Astrocyte (in vitro differentiated cells and primary cell): ENCODE measurements around the gene TFF3. TPM values are rescaled to one million over a fixed set of nuclear protein-coding genes. Genes with fewer than 3 reads are reported as not detected.

ENCODE experiments used
- DNase-seq: peaks from one replicate; pipeline ENCODE4 v3.0.0-alpha.2; 2010; ENCODE audit warnings: low read depth
- FAIRE-seq: peaks from 2 replicates; lab custom pipeline; 2011; peaks lifted over from hg19 to GRCh38; lab: Jason Lieb, UNC
- H2AFZ ChIP-seq: 2 replicates; pipeline ENCODE4 v1.6.0; 2012; ENCODE audit warnings: low read depth, low read length, inconsistent platforms
- H3K27ac ChIP-seq: 2 replicates; pipeline ENCODE4 v1.5.1; 2011; ENCODE audit warnings: low read depth, low read length, inconsistent platforms
- H3K27me3 ChIP-seq: 2 replicates; pipeline ENCODE4 v1.6.0; 2011; ENCODE audit warnings: low read length, inconsistent platforms; ENCODE audit not compliant: insufficient read depth
- H3K36me3 ChIP-seq: 2 replicates; pipeline ENCODE4 v1.5.1; 2011; ENCODE audit warnings: low read length, inconsistent platforms; ENCODE audit not compliant: insufficient read depth
- H3K4me1 ChIP-seq: 2 replicates; pipeline ENCODE4 v1.5.1; 2011; ENCODE audit warnings: low read length, inconsistent platforms; ENCODE audit not compliant: insufficient read depth
- H3K4me2 ChIP-seq: 2 replicates; pipeline ENCODE4 v1.6.0; 2012; ENCODE audit warnings: low read length, inconsistent platforms
- H3K4me3 ChIP-seq: 2 replicates; pipeline ENCODE4 v1.5.1; 2011; ENCODE audit warnings: low read depth, mild to moderate bottlenecking, low read length, inconsistent platforms; ENCODE audit not compliant: insufficient read depth
- H3K79me2 ChIP-seq: 2 replicates; pipeline ENCODE4 v1.6.0; 2012; ENCODE audit warnings: mild to moderate bottlenecking, low read length, inconsistent platforms; ENCODE audit not compliant: insufficient read depth
- H3K9ac ChIP-seq: 2 replicates; pipeline ENCODE4 v1.6.0; 2012; ENCODE audit warnings: mild to moderate bottlenecking, low read length, inconsistent platforms
- H3K9me3 ChIP-seq: 2 replicates; pipeline ENCODE4 v1.5.1; 2012; ENCODE audit warnings: low read depth, mild to moderate bottlenecking, low read length, inconsistent platforms; ENCODE audit not compliant: insufficient read depth
- H4K20me1 ChIP-seq: 2 replicates; pipeline ENCODE4 v1.6.0; 2012; ENCODE audit warnings: low read length, inconsistent platforms; ENCODE audit not compliant: insufficient read depth
- H3K27ac Mint-ChIP-seq: one replicate; pipeline ENCODE4 v1.8.0; 2021; ENCODE audit warnings: mild to moderate bottlenecking, mixed read lengths; ENCODE audit not compliant: unreplicated experiment
- H3K27me3 Mint-ChIP-seq: one replicate; pipeline ENCODE4 v1.8.0; 2021; ENCODE audit warnings: low read depth, mixed read lengths; ENCODE audit not compliant: unreplicated experiment
- H3K36me3 Mint-ChIP-seq: one replicate; pipeline ENCODE4 v1.8.0; 2021; ENCODE audit warnings: low read depth, mixed read lengths; ENCODE audit not compliant: unreplicated experiment
- H3K4me1 Mint-ChIP-seq: one replicate; pipeline ENCODE4 v1.8.0; 2021; ENCODE audit warnings: low read depth, mixed read lengths; ENCODE audit not compliant: unreplicated experiment
- H3K4me3 Mint-ChIP-seq: one replicate; pipeline ENCODE4 v1.8.0; 2021; ENCODE audit warnings: mild to moderate bottlenecking, moderate library complexity, mixed read lengths; ENCODE audit not compliant: unreplicated experiment
- H3K9me3 Mint-ChIP-seq: one replicate; pipeline ENCODE4 v1.8.0; 2021; ENCODE audit warnings: mild to moderate bottlenecking, mixed read lengths; ENCODE audit not compliant: unreplicated experiment
- CTCF ChIP-seq: IDR thresholded peaks from 2 replicates; pipeline ENCODE4 v1.5.1; 2011; ENCODE audit warnings: low read depth, mild to moderate bottlenecking, inconsistent platforms, low read length, moderate library complexity; ENCODE audit not compliant: insufficient read depth
- EZH2 ChIP-seq: IDR thresholded peaks from 2 replicates; pipeline ENCODE4 v1.6.1; 2012; ENCODE audit warnings: mild to moderate bottlenecking, low read length, inconsistent platforms; ENCODE audit not compliant: insufficient read depth
- total RNA-seq: library from RNA; stranded (reverse); gene quantifications from 2 replicates; pipeline ENCODE4 v1.2.1, GENCODE V29; 2021

TFF3 gene
- total RNA-seq, 1 donor from 2014 or later: not detected

- no peak for FAIRE-seq
Observed at GRCh38 chr21:42285569-42286245, 29.5 kb downstream of the TFF3 start.

DNA sequence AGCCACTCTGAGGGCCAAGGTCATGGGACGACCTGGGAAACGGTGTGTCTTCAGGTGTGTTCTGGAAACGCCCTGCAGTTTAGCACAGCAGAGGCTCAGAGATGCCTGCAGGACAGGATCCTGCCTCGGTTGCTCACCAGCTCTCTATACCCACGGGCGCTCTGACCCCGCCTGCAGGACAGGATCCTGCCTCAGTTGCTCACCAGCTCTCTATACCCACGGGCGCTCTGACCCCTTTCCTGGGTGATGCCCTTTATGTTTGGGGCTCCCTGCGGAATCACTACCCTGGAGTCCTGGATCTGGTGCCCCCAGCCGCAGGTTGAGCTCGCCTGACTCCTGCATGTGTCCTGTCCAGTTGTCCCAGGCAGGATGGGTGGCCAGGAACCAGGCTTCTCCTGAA lies 32.5 kb downstream of the TFF3 start:
- no peak overlapping the region for H3K9ac ChIP-seq
- no peak for TF ChIP-seq EZH2
- TF ChIP-seq CTCF: no peak
- Mint-ChIP-seq H3K9me3 (peaks cover 9% of the 10 kb centered on the region), H3K27me3 (peaks cover 36% of the 10 kb centered on the region), H3K4me1 (peaks cover 3% of the 10 kb centered on the region), H3K27ac (no peak overlapping the region), H3K36me3 (no peaks in the 10 kb centered on the region), H3K4me3 (no peak overlapping the region)
- H4K20me1 ChIP-seq: no peaks in the 10 kb centered on the region
- no peaks in the 10 kb centered on the region for H3K36me3 ChIP-seq
- no peak overlapping the region for H3K27ac ChIP-seq
- H2AFZ ChIP-seq: no peak overlapping the region
- no peak overlapping the region for H3K4me2 ChIP-seq
- DNase-seq (no peak), FAIRE-seq (no peak)
- no peaks in the 10 kb centered on the region for H3K79me2 ChIP-seq
- H3K27me3 ChIP-seq: no peaks in the 10 kb centered on the region
- H3K4me1 ChIP-seq: peaks cover under 1% of the 10 kb centered on the region
- no peak overlapping the region for H3K4me3 ChIP-seq
- H3K9me3 ChIP-seq: no peaks in the 10 kb centered on the region

More at GRCh38 chr21:42285569-42286245, 29.5 kb downstream of the TFF3 start:
- Mint-ChIP-seq H3K36me3 (no peaks in the 10 kb centered on the region), H3K9me3 (peaks cover 9% of the 10 kb centered on the region), H3K27ac (no peak overlapping the region), H3K27me3 (peaks cover 27% of the 10 kb centered on the region), H3K4me1 (peaks cover 15% of the 10 kb centered on the region), H3K4me3 (no peak overlapping the region)
- TF ChIP-seq CTCF (no peak), EZH2 (no peak)
- H3K79me2 ChIP-seq: no peaks in the 10 kb centered on the region
- no peak overlapping the region for H3K9ac ChIP-seq
- DNase-seq: no peak
- H3K4me2 ChIP-seq: no peak overlapping the region
- no peak overlapping the region for H2AFZ ChIP-seq
- H3K9me3 ChIP-seq: no peaks in the 10 kb centered on the region
- no peaks in the 10 kb centered on the region for H3K4me1 ChIP-seq
- no peaks in the 10 kb centered on the region for H4K20me1 ChIP-seq
- H3K4me3 ChIP-seq: no peak overlapping the region
- no peaks in the 10 kb centered on the region for H3K36me3 ChIP-seq
- H3K27ac ChIP-seq: no peak overlapping the region
- H3K27me3 ChIP-seq: no peaks in the 10 kb centered on the region

DNA sequence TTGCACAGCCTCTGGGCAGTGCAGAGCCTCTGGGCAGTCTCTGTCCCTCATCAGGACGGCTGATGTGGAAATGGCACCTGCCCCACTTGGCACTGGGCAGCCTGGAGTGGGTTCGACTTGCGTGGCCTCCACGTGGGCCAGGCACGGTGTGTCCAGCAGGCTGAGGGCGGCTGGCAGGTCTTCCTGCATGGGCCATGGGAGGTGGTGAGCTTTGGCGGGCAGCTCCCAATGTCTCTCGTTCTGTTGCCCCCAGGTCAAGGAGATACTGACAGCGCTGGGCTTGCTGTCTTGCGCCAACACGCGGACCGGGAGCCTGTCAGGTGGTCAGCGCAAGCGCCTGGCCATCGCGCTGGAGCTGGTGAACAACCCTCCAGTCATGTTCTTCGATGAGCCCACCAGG lies 33.2 kb downstream of the TFF3 start:
- no peaks in the 10 kb centered on the region for H3K27me3 ChIP-seq
- no peak for TF ChIP-seq CTCF
- TF ChIP-seq EZH2: no peak
- no peaks in the 10 kb centered on the region for H3K79me2 ChIP-seq
- H3K9ac ChIP-seq: no peak overlapping the region
- no peak overlapping the region for H3K4me3 ChIP-seq
- H3K36me3 ChIP-seq: no peaks in the 10 kb centered on the region
- DNase-seq (no peak), FAIRE-seq (no peak)
- H3K27ac Mint-ChIP-seq: no peak overlapping the region
- H4K20me1 ChIP-seq: no peaks in the 10 kb centered on the region
- H3K9me3 ChIP-seq: no peaks in the 10 kb centered on the region
- H3K27me3 Mint-ChIP-seq: peaks cover 36% of the 10 kb centered on the region
- H3K36me3 Mint-ChIP-seq: no peaks in the 10 kb centered on the region
- H3K4me3 Mint-ChIP-seq: no peak overlapping the region
- H3K9me3 Mint-ChIP-seq: peaks cover 9% of the 10 kb centered on the region
- no peak overlapping the region for H3K4me2 ChIP-seq
- H3K4me1 ChIP-seq: peaks cover 3% of the 10 kb centered on the region
- no peak overlapping the region for H3K27ac ChIP-seq
- peaks cover 4% of the 10 kb centered on the region for H3K4me1 Mint-ChIP-seq
- no peak overlapping the region for H2AFZ ChIP-seq
